Measurements from ENCODE around the gene DNAH6.

GRCh38 chr2:84778911-84779690 lies 262.8 kb downstream of the DNAH6 start:
- TF ChIP-seq BRCA1 (IDR thresholded peaks at IDR 0.05) (no peak), BRCA1 (CRISPR knock-in tag; IDR thresholded peaks at IDR 0.05) (no peak), SP1 (CRISPR knock-in tag; IDR thresholded peaks at IDR 0.05) (no peak), NFXL1 (CRISPR knock-in tag; IDR thresholded peaks at IDR 0.05) (no peak), ELK3 (CRISPR knock-in tag; IDR thresholded peaks at IDR 0.05) (no peak), TFAM (CRISPR knock-in tag; conservative IDR thresholded peaks at IDR 0.05) (no peak), XRCC5 (IDR thresholded peaks at IDR 0.05; ENCODE audit: low read depth, low read length) (no peak), ZNF24 (IDR thresholded peaks at IDR 0.05) (no peak), YBX1 (IDR thresholded peaks at IDR 0.05) (no peak), SOX6 (IDR thresholded peaks at IDR 0.05) (no peak), ILK (tag; IDR thresholded peaks at IDR 0.05; ENCODE audit: borderline replicate concordance, low read depth) (no peak), EP300 (IDR thresholded peaks at IDR 0.05; ENCODE audit: low read length) (no peak)
